HepG2 (cell line): ENCODE measurements around the gene P4HB. TPM values are rescaled to one million over a fixed set of nuclear protein-coding genes. Genes with fewer than 3 reads are reported as not detected.

Experiments used
- AKAP8 ChIP-seq: sonication (generic); formaldehyde crosslinking; IDR thresholded peaks from 2 replicates; pipeline ENCODE4 v1.5.1; 2020; ENCODE audit warnings: mild to moderate bottlenecking, missing genetic modification reagents
- ETV6 ChIP-seq: sonication (generic); formaldehyde crosslinking; conservative IDR thresholded peaks from 2 replicates; pipeline ENCODE4 v1.4.0; 2020; ENCODE audit warnings: missing genetic modification reagents
- HES4 ChIP-seq: sonication (generic); formaldehyde crosslinking; IDR thresholded peaks from 2 replicates; pipeline ENCODE4 v1.9.0; 2021; ENCODE audit warnings: mild to moderate bottlenecking, missing genetic modification reagents, borderline replicate concordance
- KAT2B ChIP-seq: fragments of 150-350 bp; IDR thresholded peaks from 2 replicates; pipeline ENCODE4 v1.6.1; 2014; ENCODE audit warnings: low read depth, low read length, borderline replicate concordance
- NONO ChIP-seq, 2 experiments: fragments of 450-650 bp in 1 of 2; sonication (generic) in 1 of 2; formaldehyde crosslinking in 1 of 2; IDR thresholded peaks in 1 of 2; conservative IDR thresholded peaks in 1 of 2; 2 replicates each; pipeline versions ENCODE4 v1.6.1 to v1.8.0; 2017 to 2022; ENCODE audit warnings: mild to moderate bottlenecking in 1 of 2, missing genetic modification reagents in 1 of 2, moderate library complexity in 1 of 2
- NR2F2 ChIP-seq: IDR thresholded peaks from 2 replicates; pipeline ENCODE4 v1.6.1; 2012; ENCODE audit warnings: low read depth, inconsistent platforms, borderline replicate concordance
- RXRA ChIP-seq: sonication (generic); formaldehyde crosslinking; IDR thresholded peaks from 2 replicates; pipeline ENCODE4 v1.5.1; 2020; ENCODE audit warnings: missing genetic modification reagents
- SP140L ChIP-seq: sonication (generic); formaldehyde crosslinking; IDR thresholded peaks from 2 replicates; pipeline ENCODE4 v1.4.0; 2020; ENCODE audit warnings: missing genetic modification reagents, borderline replicate concordance
- XBP1 ChIP-seq: sonication (generic); formaldehyde crosslinking; IDR thresholded peaks from 2 replicates; pipeline ENCODE4 v1.5.0; 2020; ENCODE audit warnings: missing genetic modification reagents
- ZFX ChIP-seq: sonication (generic); formaldehyde crosslinking; IDR thresholded peaks from 2 replicates; pipeline ENCODE4 v1.4.0; 2020; ENCODE audit warnings: mild to moderate bottlenecking, low read depth, missing genetic modification reagents, moderate library complexity
- ZNF20 ChIP-seq: sonication (generic); formaldehyde crosslinking; IDR thresholded peaks from 2 replicates; pipeline ENCODE4 v1.4.0; 2020; ENCODE audit warnings: mild to moderate bottlenecking, moderate library complexity, missing genetic modification reagents
- ZNF292 ChIP-seq: sonication (generic); formaldehyde crosslinking; IDR thresholded peaks from 2 replicates; pipeline ENCODE4 v1.8.1; 2022; ENCODE audit warnings: mild to moderate bottlenecking, low read depth, missing genetic modification reagents, borderline replicate concordance
- ZZZ3 ChIP-seq: sonication (generic); formaldehyde crosslinking; IDR thresholded peaks from 2 replicates; pipeline ENCODE4 v1.4.0; 2020; ENCODE audit warnings: missing genetic modification reagents, mild to moderate bottlenecking, borderline replicate concordance
- polyA plus RNA-seq, 8 experiments: library from polyadenylated mRNA; depleted of rRNA in 3 of 8; stranded (reverse) in 7 of 8; unstranded in 1 of 8; fragments of >200 nt; fragmentation: Illumina TruSeq in 4 of 8; extraction: Trizol in 4 of 8; gene quantifications; 2 replicates each; pipeline versions ENCODE4 v1.2.1 to v1.2.3, GENCODE V29; 2011 to 2016; ENCODE audit warnings: low read depth in 4 of 8, missing spikeins in 1 of 8, mixed read lengths in 1 of 8; ENCODE audit not compliant: insufficient read depth in 1 of 8
- total RNA-seq, 5 experiments: library from RNA; depleted of rRNA; stranded (reverse); fragments of >200 nt; fragmentation: Illumina TruSeq; extraction: Trizol; gene quantifications; 2 replicates each; pipeline ENCODE4 v1.2.3, GENCODE V29; 2016; ENCODE audit warnings: low read depth in 1 of 5
- TF ChIP-seq, protein P1 (sequence below): sonication (generic); formaldehyde crosslinking; IDR thresholded peaks from 2 replicates; pipeline ENCODE4 v1.4.0; 2020; ENCODE audit warnings: missing genetic modification reagents, mild to moderate bottlenecking, borderline replicate concordance
- TF ChIP-seq, protein P2 (sequence below): sonication (generic); formaldehyde crosslinking; IDR thresholded peaks from 2 replicates; pipeline ENCODE4 v1.8.1; 2023; ENCODE audit warnings: mild to moderate bottlenecking, missing genetic modification reagents
- TF ChIP-seq, protein P3 (sequence below): sonication (generic); formaldehyde crosslinking; IDR thresholded peaks from one replicate; pipeline ENCODE4 v1.5.1; 2020; ENCODE audit warnings: mild to moderate bottlenecking, missing genetic modification reagents; ENCODE audit errors: not compliant biosample characterization

The P4HB gene
- total and polyA plus RNA-seq, 2 of the 13 experiments (the other 11 are each of a cell fraction or from before 2014, with no cell fraction given), result 185 to 782 TPM

DNA sequence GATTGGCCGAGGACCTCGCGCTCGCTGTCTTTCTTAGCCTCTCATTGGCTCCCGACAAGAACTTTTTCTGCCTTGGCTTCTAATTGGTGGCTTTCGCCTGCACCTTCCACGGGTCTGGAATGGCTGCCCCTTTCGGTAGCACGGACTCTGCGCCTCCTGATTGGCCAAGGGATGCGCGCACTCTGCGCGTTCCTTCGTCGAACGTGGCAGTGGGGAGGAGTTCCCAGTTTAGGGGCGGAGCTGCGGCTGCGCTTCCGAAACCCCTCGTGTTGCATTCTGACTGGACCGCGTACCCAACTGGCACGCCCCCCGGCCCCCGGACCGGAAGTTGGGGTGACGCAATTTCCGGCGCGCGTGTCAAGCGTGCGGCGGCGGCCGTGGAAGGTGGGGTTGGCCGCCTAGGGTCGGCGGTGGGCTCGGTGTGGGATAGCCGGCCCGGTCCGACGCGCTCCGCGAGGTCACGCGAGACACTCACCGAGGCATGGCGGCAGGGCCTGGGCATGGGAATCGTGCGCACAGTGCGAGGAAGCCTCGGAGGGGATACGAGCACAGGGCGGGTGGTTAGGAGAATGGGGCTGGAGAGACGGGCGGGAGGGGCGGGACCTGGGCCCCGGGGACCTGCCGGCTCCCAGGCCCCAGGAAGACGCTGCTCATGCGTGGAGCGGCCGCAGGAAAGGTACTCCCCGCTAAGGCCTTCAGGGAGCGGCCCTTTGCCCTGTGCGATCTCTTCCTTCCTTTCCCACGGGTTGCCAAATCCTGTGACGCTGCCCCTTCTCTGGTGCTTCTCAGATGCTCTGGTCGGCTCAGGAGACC is 627 bp upstream of the P4HB start (continued):
- TF ChIP-seq NONO (IDR thresholded peaks at IDR 0.05), result no peak
- peak; percentile 98 for TF ChIP-seq NONO (CRISPR knock-in tag; conservative IDR thresholded peaks at IDR 0.05)
- no peak; the same call in 1 of the 2 replicates for TF ChIP-seq NR2F2
- TF ChIP-seq, protein P1, sequence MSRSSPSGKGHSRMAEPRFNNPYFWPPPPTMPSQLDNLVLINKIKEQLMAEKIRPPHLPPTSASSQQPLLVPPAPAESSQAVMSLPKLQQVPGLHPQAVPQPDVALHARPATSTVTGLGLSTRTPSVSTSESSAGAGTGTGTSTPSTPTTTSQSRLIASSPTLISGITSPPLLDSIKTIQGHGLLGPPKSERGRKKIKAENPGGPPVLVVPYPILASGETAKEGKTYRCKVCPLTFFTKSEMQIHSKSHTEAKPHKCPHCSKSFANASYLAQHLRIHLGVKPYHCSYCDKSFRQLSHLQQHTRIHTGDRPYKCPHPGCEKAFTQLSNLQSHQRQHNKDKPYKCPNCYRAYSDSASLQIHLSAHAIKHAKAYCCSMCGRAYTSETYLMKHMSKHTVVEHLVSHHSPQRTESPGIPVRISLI, result peak; percentile 74; the same call in 1 of the 2 replicates
- TF ChIP-seq SP140L (CRISPR knock-in tag), result no peak
- peak; percentile 85 for TF ChIP-seq AKAP8 (CRISPR knock-in tag)
- no peak for TF ChIP-seq ZNF292 (CRISPR knock-in tag)
- TF ChIP-seq, protein P2, sequence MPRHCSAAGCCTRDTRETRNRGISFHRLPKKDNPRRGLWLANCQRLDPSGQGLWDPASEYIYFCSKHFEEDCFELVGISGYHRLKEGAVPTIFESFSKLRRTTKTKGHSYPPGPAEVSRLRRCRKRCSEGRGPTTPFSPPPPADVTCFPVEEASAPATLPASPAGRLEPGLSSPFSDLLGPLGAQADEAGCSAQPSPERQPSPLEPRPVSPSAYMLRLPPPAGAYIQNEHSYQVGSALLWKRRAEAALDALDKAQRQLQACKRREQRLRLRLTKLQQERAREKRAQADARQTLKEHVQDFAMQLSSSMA (CRISPR knock-in tag), result 0 out of 2 replicates have a peak, but pooled peaks have one; percentile 50
- no peak for TF ChIP-seq ZNF20
- TF ChIP-seq ZFX (CRISPR knock-in tag), result peak; percentile 94
- TF ChIP-seq ZZZ3 (CRISPR knock-in tag), result peak; percentile 73; the same call in 1 of the 2 replicates
- TF ChIP-seq, protein P3, sequence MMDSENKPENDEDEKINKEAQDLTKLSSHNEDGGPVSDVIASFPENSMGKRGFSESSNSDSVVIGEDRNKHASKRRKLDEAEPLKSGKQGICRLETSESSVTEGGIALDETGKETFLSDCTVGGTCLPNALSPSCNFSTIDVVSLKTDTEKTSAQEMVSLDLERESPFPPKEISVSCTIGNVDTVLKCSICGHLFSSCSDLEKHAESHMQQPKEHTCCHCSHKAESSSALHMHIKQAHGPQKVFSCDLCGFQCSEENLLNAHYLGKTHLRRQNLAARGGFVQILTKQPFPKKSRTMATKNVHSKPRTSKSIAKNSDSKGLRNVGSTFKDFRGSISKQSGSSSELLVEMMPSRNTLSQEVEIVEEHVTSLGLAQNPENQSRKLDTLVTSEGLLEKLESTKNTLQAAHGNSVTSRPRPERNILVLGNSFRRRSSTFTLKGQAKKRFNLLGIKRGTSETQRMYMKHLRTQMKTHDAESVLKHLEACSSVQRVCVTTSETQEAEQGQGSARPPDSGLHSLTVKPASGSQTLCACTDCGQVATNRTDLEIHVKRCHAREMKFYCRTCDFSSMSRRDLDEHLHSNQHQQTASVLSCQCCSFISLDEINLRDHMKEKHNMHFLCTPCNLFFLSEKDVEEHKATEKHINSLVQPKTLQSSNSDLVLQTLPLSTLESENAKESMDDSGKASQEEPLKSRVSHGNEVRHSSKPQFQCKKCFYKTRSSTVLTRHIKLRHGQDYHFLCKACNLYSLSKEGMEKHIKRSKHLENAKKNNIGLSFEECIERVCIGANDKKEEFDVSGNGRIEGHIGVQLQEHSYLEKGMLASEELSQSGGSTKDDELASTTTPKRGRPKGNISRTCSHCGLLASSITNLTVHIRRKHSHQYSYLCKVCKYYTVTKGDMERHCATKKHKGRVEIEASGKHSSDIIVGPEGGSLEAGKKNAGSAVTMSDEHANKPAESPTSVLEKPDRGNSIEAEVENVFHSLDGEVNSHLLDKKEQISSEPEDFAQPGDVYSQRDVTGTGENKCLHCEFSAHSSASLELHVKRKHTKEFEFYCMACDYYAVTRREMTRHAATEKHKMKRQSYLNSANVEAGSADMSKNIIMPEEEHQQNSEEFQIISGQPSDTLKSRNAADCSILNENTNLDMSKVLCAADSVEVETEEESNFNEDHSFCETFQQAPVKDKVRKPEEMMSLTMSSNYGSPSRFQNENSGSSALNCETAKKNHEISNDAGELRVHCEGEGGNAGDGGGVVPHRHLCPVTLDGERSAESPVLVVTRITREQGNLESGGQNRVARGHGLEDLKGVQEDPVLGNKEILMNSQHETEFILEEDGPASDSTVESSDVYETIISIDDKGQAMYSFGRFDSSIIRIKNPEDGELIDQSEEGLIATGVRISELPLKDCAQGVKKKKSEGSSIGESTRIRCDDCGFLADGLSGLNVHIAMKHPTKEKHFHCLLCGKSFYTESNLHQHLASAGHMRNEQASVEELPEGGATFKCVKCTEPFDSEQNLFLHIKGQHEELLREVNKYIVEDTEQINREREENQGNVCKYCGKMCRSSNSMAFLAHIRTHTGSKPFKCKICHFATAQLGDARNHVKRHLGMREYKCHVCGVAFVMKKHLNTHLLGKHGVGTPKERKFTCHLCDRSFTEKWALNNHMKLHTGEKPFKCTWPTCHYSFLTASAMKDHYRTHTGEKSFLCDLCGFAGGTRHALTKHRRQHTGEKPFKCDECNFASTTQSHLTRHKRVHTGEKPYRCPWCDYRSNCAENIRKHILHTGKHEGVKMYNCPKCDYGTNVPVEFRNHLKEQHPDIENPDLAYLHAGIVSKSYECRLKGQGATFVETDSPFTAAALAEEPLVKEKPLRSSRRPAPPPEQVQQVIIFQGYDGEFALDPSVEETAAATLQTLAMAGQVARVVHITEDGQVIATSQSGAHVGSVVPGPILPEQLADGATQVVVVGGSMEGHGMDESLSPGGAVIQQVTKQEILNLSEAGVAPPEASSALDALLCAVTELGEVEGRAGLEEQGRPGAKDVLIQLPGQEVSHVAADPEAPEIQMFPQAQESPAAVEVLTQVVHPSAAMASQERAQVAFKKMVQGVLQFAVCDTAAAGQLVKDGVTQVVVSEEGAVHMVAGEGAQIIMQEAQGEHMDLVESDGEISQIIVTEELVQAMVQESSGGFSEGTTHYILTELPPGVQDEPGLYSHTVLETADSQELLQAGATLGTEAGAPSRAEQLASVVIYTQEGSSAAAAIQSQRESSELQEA (CRISPR knock-in tag), result no peak
- peak; percentile 99 for TF ChIP-seq XBP1
- TF ChIP-seq KAT2B, result no peak
- TF ChIP-seq ETV6, result peak; percentile 92
- TF ChIP-seq HES4, result peak; percentile 79; the same call in 1 of the 2 replicates
- TF ChIP-seq RXRA, result peak; percentile 80
